Activated CD8-positive, alpha-beta T cell treated with anti-CD3 and anti-CD28 coated beads for 36 hours (primary cell): ENCODE results near the gene ZBTB5. TPM values are rescaled to one million over a fixed set of nuclear protein-coding genes. Genes with fewer than 3 reads are reported as not detected.

ENCODE experiments used
- ATAC-seq: fragments of 200-7000 bp; cut with Tn5 transposase; one replicate; pipeline ENCODE4 v1.10.0; 2021; ENCODE audit warnings: mild to moderate bottlenecking, moderate library complexity
- CTCF ChIA-PET: fragments of 350-600 bp; sonication (Branson Sonifier 250); formaldehyde crosslinking; loops from one replicate; lab custom pipeline; 2021; ENCODE audit warnings: antibody characterized with exemption; lab: Charles Lee
- POLR2A ChIA-PET: fragments of 350-600 bp; sonication (Branson Sonifier 250); formaldehyde crosslinking; loops from one replicate; lab custom pipeline; 2021; ENCODE audit warnings: antibody characterized with exemption; lab: Charles Lee
- DNase-seq: peaks from one replicate; pipeline ENCODE4 v3.0.0-alpha.2; 2020
- H3K27ac Mint-ChIP-seq: one replicate; pipeline ENCODE4 v1.8.0; 2021; ENCODE audit warnings: mild to moderate bottlenecking, mixed read lengths
- H3K27me3 Mint-ChIP-seq: one replicate; pipeline ENCODE4 v1.8.0; 2021; ENCODE audit warnings: mixed read lengths
- H3K36me3 Mint-ChIP-seq: one replicate; pipeline ENCODE4 v1.8.0; 2021; ENCODE audit warnings: low read depth, mixed read lengths
- H3K4me1 Mint-ChIP-seq: one replicate; pipeline ENCODE4 v1.8.0; 2021; ENCODE audit warnings: low read depth, mixed read lengths
- H3K4me3 Mint-ChIP-seq: one replicate; pipeline ENCODE4 v1.8.0; 2021; ENCODE audit warnings: mild to moderate bottlenecking, moderate library complexity, mixed read lengths
- H3K9me3 Mint-ChIP-seq: one replicate; pipeline ENCODE4 v1.8.0; 2021; ENCODE audit warnings: mixed read lengths
- intact Hi-C: fragments of 100-400 bp; cut with micrococcal nuclease; formaldehyde crosslinking; loops from one replicate; pipeline ENCODE4 v1.10.0; 2022
- total RNA-seq, 2 experiments: library from RNA; stranded (reverse); gene quantifications; one replicate each; pipeline ENCODE4 v1.2.3, GENCODE V29; 2021
- TF ChIP-seq, protein P1 (sequence below): fragments of 200-600 bp; IDR thresholded peaks from one replicate; pipeline ENCODE4 v1.8.0; 2022; ENCODE audit warnings: antibody characterized with exemption, mild to moderate bottlenecking

Gene ZBTB5
- total RNA-seq, 2 experiments from 2014 or later, result 8.6 to 8.8 TPM

DNA sequence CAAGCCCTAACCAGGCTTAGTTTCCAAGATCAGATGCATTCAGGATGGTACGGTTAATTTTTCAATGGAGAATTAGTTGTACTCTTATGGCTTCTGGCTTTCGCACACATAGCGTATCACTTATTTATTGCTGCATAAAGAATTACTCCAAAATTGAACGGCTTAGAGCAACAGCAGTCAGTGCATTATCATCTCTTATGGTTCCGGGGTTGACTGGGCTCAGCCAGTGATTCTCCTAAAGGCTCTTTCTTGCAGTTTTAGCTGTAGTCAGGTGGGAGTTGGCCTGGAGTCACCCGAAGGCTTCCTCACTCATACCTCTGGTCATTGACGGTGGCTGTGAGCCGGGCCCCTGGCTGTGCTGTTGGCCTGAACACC is 43.3 kb downstream of the ZBTB5 start:
- peak overlapping the region; percentile 96 for H3K27ac Mint-ChIP-seq
- H3K36me3 Mint-ChIP-seq, result peaks cover 9% of the 10 kb centered on the region
- CTCF ChIA-PET, result interaction anchor here (0.8 kb wide), 1 partner anchor 11 kb away, joined by 5 read pairs; no protein-coding TSS in a partner anchor
- TF ChIP-seq, protein P1, sequence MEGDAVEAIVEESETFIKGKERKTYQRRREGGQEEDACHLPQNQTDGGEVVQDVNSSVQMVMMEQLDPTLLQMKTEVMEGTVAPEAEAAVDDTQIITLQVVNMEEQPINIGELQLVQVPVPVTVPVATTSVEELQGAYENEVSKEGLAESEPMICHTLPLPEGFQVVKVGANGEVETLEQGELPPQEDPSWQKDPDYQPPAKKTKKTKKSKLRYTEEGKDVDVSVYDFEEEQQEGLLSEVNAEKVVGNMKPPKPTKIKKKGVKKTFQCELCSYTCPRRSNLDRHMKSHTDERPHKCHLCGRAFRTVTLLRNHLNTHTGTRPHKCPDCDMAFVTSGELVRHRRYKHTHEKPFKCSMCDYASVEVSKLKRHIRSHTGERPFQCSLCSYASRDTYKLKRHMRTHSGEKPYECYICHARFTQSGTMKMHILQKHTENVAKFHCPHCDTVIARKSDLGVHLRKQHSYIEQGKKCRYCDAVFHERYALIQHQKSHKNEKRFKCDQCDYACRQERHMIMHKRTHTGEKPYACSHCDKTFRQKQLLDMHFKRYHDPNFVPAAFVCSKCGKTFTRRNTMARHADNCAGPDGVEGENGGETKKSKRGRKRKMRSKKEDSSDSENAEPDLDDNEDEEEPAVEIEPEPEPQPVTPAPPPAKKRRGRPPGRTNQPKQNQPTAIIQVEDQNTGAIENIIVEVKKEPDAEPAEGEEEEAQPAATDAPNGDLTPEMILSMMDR, result no peak
- H3K4me3 Mint-ChIP-seq, result peak overlapping the region; percentile 89
- H3K4me1 Mint-ChIP-seq, result peaks cover 32% of the 10 kb centered on the region
- no peak for ATAC-seq
- DNase-seq, result no peak
- intact Hi-C loops, result no loop called here
- POLR2A ChIA-PET, result interaction anchor here (0.6 to 1.6 kb wide), 4 partner anchors 8 to 166 kb away, joined by 3 to 5 read pairs (median 4); no protein-coding TSS in a partner anchor
- no peaks in the 10 kb centered on the region for H3K27me3 Mint-ChIP-seq
- no peaks in the 10 kb centered on the region for H3K9me3 Mint-ChIP-seq

DNA sequence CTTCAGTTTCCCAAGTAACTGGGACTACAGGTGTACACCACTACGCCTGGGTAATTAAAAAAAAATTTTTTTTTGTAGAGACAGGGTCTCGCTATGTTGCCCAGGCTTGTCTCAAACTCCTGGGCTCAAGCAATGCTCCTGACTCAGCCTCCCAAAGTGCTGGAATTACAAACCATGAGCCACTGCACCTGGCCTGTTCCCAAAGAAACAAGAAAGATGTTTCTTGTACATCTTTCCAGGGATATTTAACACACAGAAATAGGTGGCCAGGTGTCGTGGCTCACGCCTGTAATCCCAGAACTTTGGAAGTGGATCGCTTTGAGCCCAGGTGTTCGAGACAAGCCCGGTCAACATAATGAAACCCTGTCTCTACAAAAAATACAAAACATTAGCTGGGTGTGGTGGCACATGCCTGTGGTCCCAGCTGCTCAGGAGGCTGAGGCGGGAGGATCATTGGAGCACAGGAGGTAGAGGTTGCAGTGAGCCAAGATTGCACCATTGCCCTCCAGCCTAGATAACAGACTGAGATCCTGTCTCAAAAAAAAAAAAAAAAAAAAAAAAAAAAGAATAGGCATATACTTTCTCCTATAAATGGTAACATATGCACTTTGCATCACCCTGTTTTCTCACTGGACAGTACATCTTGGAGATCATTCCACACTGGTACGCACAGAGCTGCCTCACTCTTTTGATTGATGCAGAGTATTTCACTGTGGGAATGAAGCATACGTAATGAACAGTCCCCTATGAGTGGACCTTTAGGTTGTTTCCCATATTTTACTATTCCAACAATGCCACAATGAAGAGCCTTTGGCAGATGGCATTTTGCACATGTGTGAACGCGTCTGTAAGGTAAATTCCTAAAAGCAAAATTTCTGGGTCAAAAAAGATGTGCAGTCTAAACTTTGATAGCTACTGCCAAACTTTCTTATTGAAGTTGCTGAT is 44.7 kb downstream of the ZBTB5 start:
- DNase-seq, result no peak
- Mint-ChIP-seq H3K4me3 (no peak overlapping the region), H3K27ac (no peak overlapping the region), H3K4me1 (peaks cover 24% of the 10 kb centered on the region), H3K27me3 (no peaks in the 10 kb centered on the region), H3K36me3 (no peaks in the 10 kb centered on the region), H3K9me3 (no peaks in the 10 kb centered on the region)
- no peak for ATAC-seq
- intact Hi-C loops, result no loop called here
- TF ChIP-seq, protein P1, result no peak
- CTCF ChIA-PET, result no interaction called here
- POLR2A ChIA-PET, result interaction anchor here (1.6 kb wide), 1 partner anchor 10 kb away, joined by 5 read pairs; no protein-coding TSS in a partner anchor

DNA sequence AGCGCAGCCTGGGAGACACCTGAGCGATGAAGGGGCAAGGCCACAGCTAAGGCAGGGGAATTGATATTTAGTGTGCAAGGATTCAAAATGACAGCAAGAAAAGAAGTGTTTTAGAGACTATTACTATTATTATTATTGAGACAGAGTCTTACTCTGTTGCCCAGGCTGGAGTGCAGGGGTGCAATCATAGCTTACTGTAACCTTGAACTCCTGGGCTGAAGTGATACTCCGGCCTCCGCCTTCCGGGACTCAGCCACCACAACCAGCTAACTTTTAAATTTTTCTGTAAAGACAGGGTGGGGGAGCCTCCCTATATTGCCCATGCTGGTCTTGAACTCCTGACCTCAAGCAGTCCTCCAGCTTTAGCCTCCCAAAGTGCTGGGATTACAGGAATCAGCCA is 46.0 kb downstream of the ZBTB5 start:
- TF ChIP-seq, protein P1, result no peak
- Mint-ChIP-seq H3K36me3 (no peaks in the 10 kb centered on the region), H3K4me3 (no peak overlapping the region), H3K4me1 (peaks cover 22% of the 10 kb centered on the region), H3K27ac (no peak overlapping the region), H3K9me3 (no peaks in the 10 kb centered on the region), H3K27me3 (no peaks in the 10 kb centered on the region)
- DNase-seq (no peak), ATAC-seq (no peak)
- ChIA-PET CTCF (interaction anchor here (1.0 to 1.4 kb wide), 3 partner anchors 9 to 547 kb away, joined by 3 to 4 read pairs (median 4); no protein-coding TSS in a partner anchor), POLR2A (interaction anchor here (1.6 kb wide), 1 partner anchor 47 kb away, joined by 6 read pairs; the partner anchor contains the start of gene ZBTB5)
- intact Hi-C loops, result loop anchor here (10.0 kb wide), 1 partner anchor 46 kb away; the partner anchor contains the start of gene ZBTB5

DNA sequence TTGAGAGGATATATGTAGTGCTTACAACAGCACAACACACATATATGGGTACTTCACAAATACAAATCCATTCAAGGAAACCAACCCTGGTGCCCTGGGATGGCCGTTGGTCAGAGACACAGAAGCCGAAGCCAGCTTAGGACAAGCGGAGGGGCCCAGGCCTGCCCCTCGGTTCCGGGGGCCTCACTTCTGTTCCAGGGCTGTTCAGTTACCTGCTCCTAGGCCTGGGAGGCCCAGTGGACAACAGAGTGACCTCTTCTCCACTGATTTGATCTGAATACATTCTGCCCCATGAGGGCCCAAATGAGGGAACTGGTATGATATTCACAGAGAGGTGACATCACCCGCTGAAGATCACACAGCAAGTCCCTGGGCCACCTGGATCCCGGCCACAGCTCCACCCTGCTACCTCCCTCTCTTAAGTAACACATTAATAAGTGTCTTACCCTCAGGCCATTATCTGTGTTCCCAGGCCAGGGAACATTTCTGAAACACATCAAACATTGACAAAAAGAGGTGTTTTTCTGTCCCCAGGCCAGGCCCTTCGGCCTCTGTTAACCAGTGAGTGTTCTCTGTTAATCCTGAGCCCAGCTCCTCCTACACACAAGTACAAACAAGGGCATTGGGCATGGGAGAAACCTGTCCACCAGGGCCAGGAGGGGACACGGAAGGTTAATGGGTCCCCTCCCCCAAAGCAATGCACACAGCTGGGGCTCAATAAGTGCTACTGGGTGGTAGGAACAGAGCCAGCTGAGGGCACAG is 47.2 kb downstream of the ZBTB5 start:
- Mint-ChIP-seq H3K4me3 (no peak overlapping the region), H3K36me3 (no peaks in the 10 kb centered on the region), H3K9me3 (no peaks in the 10 kb centered on the region), H3K27me3 (no peaks in the 10 kb centered on the region), H3K4me1 (peaks cover 14% of the 10 kb centered on the region), H3K27ac (no peak overlapping the region)
- POLR2A ChIA-PET, result interaction anchor here (1.6 kb wide), 1 partner anchor 48 kb away, joined by 6 read pairs; the partner anchor contains the start of gene ZBTB5
- intact Hi-C loops, result loop anchor here (10.0 kb wide), 1 partner anchor 47 kb away; the partner anchor contains the start of gene ZBTB5
- TF ChIP-seq, protein P1, result no peak
- CTCF ChIA-PET, result interaction anchor here (1.0 to 1.4 kb wide), 3 partner anchors 8 to 545 kb away, joined by 3 to 4 read pairs (median 4); no protein-coding TSS in a partner anchor
- ATAC-seq (no peak), DNase-seq (no peak)
